ENCODE data around the gene ISCA2.

DNA sequence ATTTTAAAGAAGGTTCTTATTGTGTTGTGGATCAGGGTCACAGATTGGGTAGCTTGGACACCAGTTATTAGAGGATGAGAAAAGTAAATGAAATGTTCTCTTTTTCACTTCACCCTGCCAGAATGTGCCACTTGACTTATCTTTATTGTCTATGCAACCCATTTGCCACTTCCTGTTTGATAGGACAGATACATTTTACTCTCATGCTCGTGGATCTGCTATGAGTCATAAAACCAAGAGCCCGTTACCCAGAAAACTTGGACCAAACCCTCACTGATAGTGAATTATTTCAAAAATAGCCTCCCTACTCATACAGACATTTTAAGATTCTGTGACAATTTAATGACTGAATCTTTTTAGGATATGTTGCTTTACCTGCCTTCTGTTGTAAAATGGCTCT lies 1.8 kb downstream of the ISCA2 start:
- no peak for TF ChIP-seq EZH2 (IDR thresholded peaks at IDR 0.05; ENCODE audit: borderline replicate concordance, low read depth, low read length, severe bottlenecking)
- no peak for TF ChIP-seq CTCF (IDR thresholded peaks at IDR 0.05; ENCODE audit: extremely low read depth in 1 of 2, insufficient read depth in 1 of 2, low read depth in 1 of 2, low read length in 2 of 2)
- TF ChIP-seq POLR2A (IDR thresholded peaks at IDR 0.05; ENCODE audit: low read depth, low read length): no peak
- TF ChIP-seq POLR2AphosphoS5 (IDR thresholded peaks at IDR 0.05; ENCODE audit: insufficient read depth, low read depth, low read length): no peak
- TF ChIP-seq MYC (IDR thresholded peaks at IDR 0.05; ENCODE audit: low read depth, low read length): no peak
- no peak for TF ChIP-seq JUN (IDR thresholded peaks at IDR 0.05; ENCODE audit: borderline replicate concordance, insufficient read depth, insufficient read length, low read depth)
- TF ChIP-seq, protein P1, sequence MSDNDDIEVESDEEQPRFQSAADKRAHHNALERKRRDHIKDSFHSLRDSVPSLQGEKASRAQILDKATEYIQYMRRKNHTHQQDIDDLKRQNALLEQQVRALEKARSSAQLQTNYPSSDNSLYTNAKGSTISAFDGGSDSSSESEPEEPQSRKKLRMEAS (IDR thresholded peaks at IDR 0.05; ENCODE audit: insufficient read depth, insufficient read length): no peak
- peak; percentile 6 for TF ChIP-seq FOS (IDR thresholded peaks at IDR 0.05; ENCODE audit: borderline replicate concordance, insufficient read depth, low read length)
